ENCODE results near the gene SLC47A1.

DNA sequence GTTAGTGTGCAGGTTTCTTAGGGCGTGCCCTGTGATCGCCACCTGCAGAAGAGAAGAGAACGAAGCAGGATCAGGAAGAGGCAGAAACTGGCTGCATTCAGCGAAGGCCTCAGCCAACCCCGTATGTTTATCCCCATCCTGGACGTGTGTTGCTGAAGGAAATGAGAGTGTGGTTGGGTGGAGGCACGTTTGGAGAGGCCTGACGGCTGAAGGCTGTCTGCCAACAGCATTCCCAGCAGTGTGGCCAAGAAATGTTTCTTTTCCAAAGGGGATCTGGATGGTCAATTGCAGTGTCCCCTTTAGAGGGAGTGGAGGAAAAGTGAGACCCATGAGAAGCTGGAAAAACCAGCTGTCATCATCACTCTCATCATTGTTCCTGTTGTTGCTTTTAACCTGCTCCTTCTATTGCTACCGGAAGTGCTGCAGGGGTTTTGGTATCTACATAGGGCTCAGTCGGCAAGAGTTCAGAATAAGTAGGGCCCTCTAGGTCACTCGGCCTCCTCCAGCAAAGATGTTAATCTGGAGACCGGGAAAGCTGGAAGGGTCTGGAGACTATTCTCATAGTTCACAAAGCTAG lies 46.5 kb upstream of the SLC47A1 start:
- TF ChIP-seq, protein P1, sequence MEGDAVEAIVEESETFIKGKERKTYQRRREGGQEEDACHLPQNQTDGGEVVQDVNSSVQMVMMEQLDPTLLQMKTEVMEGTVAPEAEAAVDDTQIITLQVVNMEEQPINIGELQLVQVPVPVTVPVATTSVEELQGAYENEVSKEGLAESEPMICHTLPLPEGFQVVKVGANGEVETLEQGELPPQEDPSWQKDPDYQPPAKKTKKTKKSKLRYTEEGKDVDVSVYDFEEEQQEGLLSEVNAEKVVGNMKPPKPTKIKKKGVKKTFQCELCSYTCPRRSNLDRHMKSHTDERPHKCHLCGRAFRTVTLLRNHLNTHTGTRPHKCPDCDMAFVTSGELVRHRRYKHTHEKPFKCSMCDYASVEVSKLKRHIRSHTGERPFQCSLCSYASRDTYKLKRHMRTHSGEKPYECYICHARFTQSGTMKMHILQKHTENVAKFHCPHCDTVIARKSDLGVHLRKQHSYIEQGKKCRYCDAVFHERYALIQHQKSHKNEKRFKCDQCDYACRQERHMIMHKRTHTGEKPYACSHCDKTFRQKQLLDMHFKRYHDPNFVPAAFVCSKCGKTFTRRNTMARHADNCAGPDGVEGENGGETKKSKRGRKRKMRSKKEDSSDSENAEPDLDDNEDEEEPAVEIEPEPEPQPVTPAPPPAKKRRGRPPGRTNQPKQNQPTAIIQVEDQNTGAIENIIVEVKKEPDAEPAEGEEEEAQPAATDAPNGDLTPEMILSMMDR (CRISPR knock-in tag; IDR thresholded peaks at IDR 0.05), result no peak
- TF ChIP-seq, protein P2, sequence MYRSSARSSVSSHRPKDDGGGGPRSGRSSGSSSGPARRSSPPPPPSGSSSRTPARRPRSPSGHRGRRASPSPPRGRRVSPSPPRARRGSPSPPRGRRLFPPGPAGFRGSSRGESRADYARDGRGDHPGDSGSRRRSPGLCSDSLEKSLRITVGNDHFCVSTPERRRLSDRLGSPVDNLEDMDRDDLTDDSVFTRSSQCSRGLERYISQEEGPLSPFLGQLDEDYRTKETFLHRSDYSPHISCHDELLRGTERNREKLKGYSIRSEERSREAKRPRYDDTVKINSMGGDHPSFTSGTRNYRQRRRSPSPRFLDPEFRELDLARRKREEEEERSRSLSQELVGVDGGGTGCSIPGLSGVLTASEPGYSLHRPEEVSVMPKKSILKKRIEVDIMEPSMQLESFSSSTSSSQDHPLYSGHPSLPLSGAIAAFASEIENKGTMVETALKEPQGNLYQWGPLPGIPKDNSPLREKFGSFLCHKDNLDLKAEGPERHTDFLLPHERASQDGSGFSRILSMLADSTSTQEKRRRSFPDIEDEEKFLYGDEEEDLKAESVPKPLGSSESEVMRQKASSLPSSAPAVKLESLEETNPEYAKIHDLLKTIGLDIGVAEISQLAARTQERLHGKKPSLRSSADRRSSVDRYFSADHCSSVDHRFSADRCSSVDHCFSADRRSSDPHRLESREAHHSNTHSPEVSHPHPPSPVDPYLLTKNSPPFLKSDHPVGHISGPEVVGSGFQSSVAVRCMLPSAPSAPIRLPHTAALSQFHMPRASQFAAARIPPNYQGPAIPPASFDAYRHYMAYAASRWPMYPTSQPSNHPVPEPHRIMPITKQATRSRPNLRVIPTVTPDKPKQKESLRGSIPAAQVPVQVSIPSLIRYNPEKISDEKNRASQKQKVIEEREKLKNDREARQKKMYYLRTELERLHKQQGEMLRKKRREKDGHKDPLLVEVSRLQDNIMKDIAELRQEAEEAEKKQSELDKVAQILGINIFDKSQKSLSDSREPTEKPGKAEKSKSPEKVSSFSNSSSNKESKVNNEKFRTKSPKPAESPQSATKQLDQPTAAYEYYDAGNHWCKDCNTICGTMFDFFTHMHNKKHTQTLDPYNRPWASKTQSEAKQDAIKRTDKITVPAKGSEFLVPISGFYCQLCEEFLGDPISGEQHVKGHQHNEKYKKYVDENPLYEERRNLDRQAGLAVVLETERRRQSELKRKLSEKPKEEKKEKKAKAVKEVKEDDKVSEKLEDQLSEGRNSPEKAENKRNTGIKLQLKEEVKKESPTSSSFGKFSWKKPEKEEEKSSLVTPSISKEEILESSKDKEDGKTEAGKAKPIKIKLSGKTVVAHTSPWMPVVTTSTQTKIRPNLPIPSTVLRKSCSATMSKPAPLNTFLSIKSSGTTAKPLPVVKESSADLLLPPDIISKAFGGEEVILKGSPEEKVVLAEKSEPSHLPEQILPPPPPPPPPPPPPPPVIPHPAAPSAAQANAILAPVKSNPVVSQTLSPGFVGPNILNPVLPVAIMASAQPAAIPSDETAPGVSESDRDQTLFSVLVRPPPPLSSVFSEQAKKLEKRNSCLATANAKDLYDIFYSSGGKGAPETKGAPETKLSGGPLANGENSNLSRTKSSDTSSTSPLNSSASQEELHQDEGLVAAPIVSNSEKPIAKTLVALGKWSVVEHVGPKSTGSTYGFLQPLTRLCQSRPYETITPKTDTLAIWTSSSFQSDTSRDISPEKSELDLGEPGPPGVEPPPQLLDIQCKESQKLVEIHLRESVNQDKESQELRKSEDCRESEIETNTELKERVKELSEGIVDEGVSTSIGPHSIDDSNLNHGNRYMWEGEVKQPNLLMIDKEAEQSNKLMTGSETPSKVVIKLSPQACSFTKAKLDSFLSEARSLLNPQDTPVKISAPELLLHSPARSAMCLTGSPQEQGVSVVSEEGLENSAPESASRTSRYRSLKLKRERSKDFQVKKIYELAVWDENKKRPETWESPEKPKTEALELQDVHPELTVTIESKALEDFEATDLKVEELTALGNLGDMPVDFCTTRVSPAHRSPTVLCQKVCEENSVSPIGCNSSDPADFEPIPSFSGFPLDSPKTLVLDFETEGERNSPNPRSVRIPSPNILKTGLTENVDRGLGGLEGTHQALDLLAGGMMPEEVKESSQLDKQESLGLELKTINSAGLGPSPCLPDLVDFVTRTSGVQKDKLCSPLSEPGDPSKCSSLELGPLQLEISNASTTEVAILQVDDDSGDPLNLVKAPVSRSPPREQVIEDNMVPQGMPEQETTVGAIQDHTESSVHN (CRISPR knock-in tag; IDR thresholded peaks at IDR 0.05), result no peak
- TF ChIP-seq, protein P3, sequence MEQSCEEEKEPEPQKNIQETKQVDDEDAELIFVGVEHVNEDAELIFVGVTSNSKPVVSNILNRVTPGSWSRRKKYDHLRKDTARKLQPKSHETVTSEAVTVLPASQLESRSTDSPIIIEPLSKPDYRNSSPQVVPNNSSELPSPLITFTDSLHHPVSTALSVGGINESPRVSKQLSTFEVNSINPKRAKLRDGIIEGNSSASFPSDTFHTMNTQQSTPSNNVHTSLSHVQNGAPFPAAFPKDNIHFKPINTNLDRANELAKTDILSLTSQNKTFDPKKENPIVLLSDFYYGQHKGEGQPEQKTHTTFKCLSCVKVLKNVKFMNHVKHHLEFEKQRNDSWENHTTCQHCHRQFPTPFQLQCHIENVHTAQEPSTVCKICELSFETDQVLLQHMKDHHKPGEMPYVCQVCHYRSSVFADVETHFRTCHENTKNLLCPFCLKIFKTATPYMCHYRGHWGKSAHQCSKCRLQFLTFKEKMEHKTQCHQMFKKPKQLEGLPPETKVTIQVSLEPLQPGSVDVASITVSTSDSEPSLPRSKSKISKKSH (CRISPR knock-in tag; IDR thresholded peaks at IDR 0.05; ENCODE audit: borderline replicate concordance), result no peak
- TF ChIP-seq NFE2 (CRISPR knock-in tag; IDR thresholded peaks at IDR 0.05), result no peak
- no peak for TF ChIP-seq KLF13 (CRISPR knock-in tag; IDR thresholded peaks at IDR 0.05)
